ENCODE data around the gene ATP11C.

- TF ChIP-seq, protein P1, sequence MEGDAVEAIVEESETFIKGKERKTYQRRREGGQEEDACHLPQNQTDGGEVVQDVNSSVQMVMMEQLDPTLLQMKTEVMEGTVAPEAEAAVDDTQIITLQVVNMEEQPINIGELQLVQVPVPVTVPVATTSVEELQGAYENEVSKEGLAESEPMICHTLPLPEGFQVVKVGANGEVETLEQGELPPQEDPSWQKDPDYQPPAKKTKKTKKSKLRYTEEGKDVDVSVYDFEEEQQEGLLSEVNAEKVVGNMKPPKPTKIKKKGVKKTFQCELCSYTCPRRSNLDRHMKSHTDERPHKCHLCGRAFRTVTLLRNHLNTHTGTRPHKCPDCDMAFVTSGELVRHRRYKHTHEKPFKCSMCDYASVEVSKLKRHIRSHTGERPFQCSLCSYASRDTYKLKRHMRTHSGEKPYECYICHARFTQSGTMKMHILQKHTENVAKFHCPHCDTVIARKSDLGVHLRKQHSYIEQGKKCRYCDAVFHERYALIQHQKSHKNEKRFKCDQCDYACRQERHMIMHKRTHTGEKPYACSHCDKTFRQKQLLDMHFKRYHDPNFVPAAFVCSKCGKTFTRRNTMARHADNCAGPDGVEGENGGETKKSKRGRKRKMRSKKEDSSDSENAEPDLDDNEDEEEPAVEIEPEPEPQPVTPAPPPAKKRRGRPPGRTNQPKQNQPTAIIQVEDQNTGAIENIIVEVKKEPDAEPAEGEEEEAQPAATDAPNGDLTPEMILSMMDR (conservative IDR thresholded peaks at IDR 0.05; ENCODE audit: low read depth, low read length), result no peak
- TF ChIP-seq RAD21 (IDR thresholded peaks at IDR 0.05; ENCODE audit: low read length) (no peak), MAFK (IDR thresholded peaks at IDR 0.05; ENCODE audit: low read depth, low read length) (no peak), SMC3 (IDR thresholded peaks at IDR 0.05; ENCODE audit: low read depth, low read length) (no peak), POLR2A (IDR thresholded peaks at IDR 0.05; ENCODE audit: low read depth, low read length) (no peak), RFX5 (IDR thresholded peaks at IDR 0.05; ENCODE audit: low read depth, low read length) (no peak), MXI1 (IDR thresholded peaks at IDR 0.05; ENCODE audit: borderline replicate concordance, low read depth, low read length) (no peak), CHD1 (IDR thresholded peaks at IDR 0.05; ENCODE audit: low read depth, low read length) (no peak), USF2 (IDR thresholded peaks at IDR 0.05; ENCODE audit: low read depth, low read length) (no peak), CEBPB (IDR thresholded peaks at IDR 0.05; ENCODE audit: low read depth, low read length) (no peak)
- TF ChIP-seq, protein P2, sequence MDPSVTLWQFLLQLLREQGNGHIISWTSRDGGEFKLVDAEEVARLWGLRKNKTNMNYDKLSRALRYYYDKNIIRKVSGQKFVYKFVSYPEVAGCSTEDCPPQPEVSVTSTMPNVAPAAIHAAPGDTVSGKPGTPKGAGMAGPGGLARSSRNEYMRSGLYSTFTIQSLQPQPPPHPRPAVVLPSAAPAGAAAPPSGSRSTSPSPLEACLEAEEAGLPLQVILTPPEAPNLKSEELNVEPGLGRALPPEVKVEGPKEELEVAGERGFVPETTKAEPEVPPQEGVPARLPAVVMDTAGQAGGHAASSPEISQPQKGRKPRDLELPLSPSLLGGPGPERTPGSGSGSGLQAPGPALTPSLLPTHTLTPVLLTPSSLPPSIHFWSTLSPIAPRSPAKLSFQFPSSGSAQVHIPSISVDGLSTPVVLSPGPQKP (IDR thresholded peaks at IDR 0.05; ENCODE audit: borderline replicate concordance, low read depth, low read length), result no peak
These were observed 18.4 kb downstream of the ATP11C start for GRCh38 chrX:139914421-139914820.
